ENCODE data around the gene CFAP141.

- TF ChIP-seq CTCF (IDR thresholded peaks at IDR 0.05) (no peak), ZNF317 (CRISPR knock-in tag; IDR thresholded peaks at IDR 0.05; ENCODE audit: borderline replicate concordance, low read depth) (no peak), GABPB1 (CRISPR knock-in tag; IDR thresholded peaks at IDR 0.05) (no peak), ATF2 (CRISPR knock-in tag; IDR thresholded peaks at IDR 0.05; ENCODE audit: borderline replicate concordance, low read depth) (no peak), AR (CRISPR knock-in tag; IDR thresholded peaks at IDR 0.05) (no peak), HMGA2 (CRISPR knock-in tag; IDR thresholded peaks at IDR 0.05) (no peak), ATF6 (CRISPR knock-in tag; IDR thresholded peaks at IDR 0.05) (no peak)
Measured at GRCh38 chr1:154151311-154151710, 54.8 kb downstream of the CFAP141 start.

Data from WTC11 (cell line).